Measurements from ENCODE around the gene SPEG. TPM values are rescaled to one million over a fixed set of nuclear protein-coding genes. Genes with fewer than 3 reads are reported as not detected.

SPEG gene
- total RNA-seq, 1 donor from 2014 or later: 5.6 TPM

DNA sequence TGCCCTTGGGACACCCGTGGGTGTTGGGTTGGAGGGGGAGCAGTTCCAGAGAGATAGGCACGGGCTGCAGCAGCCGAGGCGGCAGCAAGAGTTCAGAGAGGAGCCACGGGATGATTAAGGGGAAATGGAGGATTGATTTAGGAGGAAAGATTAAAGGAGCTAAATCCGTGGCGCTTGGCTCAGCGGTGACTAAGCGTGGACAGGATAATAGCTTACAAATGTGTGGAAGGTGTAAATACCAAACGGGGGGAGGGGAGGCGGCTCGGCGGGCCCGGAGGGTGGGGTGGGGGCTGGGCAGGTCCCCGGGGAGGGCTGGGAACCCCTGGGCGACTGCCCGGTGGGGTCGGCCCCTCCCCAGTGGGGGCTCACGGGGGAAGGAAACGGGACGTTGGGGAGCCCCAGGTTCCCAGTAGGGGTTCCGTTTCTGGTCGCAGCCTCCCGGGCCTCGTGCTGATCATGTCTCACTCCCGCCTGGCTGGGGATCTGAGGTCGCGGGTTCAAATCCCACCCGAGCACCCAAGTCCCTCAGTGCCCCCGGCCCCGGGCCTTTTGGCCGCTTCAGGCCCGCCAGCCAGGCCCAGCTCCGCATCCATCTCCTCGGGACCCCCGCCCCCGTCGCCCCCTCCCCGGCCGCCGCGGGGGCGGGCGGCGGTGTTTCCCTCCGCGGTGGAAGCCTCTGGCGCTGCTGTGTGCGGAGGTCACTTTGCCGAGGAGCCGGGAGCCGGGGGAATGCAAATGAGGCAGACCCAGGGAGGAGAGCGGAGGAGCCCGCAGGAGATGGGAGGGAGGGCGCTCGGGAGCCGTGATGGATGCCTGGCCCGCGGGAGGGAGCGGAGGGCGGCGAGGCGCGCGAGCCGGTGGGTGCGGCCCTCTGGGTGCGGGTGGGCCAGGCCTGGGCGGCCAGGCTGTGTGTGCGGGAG is 87.7 kb downstream of the SPEG start:
- DNase-seq (no peak), ATAC-seq (no peak)
- intact Hi-C loops (cut with DNase I): loop anchor here (10.0 kb wide), 1 partner anchor 118 kb away; no protein-coding TSS in a partner anchor
- Histone ChIP-seq H3K36me3 (no peaks in the 10 kb centered on the region), H3K4me3 (no peak overlapping the region), H3K27ac (no peak overlapping the region), H3K4me1 (peaks cover 10% of the 10 kb centered on the region), H3K9me3 (no peaks in the 10 kb centered on the region), H3K27me3 (peaks cover 93% of the 10 kb centered on the region)
- TF ChIP-seq, protein P1, sequence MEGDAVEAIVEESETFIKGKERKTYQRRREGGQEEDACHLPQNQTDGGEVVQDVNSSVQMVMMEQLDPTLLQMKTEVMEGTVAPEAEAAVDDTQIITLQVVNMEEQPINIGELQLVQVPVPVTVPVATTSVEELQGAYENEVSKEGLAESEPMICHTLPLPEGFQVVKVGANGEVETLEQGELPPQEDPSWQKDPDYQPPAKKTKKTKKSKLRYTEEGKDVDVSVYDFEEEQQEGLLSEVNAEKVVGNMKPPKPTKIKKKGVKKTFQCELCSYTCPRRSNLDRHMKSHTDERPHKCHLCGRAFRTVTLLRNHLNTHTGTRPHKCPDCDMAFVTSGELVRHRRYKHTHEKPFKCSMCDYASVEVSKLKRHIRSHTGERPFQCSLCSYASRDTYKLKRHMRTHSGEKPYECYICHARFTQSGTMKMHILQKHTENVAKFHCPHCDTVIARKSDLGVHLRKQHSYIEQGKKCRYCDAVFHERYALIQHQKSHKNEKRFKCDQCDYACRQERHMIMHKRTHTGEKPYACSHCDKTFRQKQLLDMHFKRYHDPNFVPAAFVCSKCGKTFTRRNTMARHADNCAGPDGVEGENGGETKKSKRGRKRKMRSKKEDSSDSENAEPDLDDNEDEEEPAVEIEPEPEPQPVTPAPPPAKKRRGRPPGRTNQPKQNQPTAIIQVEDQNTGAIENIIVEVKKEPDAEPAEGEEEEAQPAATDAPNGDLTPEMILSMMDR (IDR thresholded peaks at IDR 0.05): no peak

DNA sequence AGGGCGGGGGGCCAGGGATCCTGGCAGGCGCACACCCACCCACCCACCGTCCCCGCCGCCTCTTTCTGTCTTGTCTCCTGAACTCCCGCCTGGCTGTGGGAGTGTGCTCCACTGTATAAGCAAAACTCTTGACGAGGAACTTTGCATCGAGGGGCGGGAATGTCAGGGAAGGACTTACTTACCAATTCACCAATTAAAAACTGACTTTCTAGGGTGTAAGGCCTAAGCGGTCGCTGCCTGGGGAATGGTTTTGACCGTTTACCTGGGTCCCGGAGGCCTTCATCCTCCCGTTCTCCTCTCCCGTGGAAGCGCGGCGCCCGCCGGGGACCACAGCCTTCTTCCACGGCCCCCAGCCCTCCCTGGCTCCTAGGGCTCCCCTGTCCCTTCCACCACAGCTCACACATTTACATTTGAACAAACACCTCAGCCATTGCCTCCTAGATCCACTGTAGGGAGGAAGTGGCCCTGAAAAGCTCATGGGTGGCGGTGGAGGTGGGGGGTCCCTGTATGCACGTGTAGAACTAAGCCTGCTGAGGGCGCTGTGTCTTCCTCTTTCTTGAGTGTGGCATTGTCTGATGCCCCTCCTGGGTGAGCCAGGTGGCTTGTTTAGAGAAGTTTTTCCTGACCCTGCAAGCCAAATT is 88.5 kb downstream of the SPEG start:
- ATAC-seq (no peak), DNase-seq (no peak)
- H3K36me3 ChIP-seq: no peaks in the 10 kb centered on the region
- peaks cover 94% of the 10 kb centered on the region for H3K27me3 ChIP-seq
- H3K27ac ChIP-seq: no peak overlapping the region
- TF ChIP-seq, protein P1 (IDR thresholded peaks at IDR 0.05): no peak
- no peak overlapping the region for H3K4me3 ChIP-seq
- peaks cover 10% of the 10 kb centered on the region for H3K4me1 ChIP-seq
- intact Hi-C loops (cut with DNase I): loop anchor here (10.0 kb wide), 1 partner anchor 118 kb away; no protein-coding TSS in a partner anchor
- no peaks in the 10 kb centered on the region for H3K9me3 ChIP-seq

DNA sequence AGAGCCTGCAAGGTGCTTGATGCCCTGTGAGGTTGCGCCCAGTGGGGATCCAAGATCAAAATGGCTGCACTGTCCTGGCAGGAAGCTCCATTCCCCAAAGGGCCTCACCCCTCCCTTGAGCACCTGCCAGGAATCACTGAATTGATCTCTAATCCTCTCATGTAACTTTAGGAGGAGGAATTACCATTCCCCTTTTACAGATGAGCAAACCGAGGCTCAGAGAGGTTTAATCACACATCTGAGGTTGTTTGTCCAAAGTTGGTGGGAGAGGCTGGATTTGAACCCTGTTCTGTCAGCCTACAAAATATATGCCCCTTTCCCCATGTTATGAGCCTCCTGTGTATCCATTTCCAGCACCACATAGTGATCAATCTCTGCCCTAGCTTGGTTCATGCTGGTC is 90.2 kb downstream of the SPEG start:
- ATAC-seq (no peak), DNase-seq (no peak)
- Histone ChIP-seq H3K4me3 (no peak overlapping the region), H3K27ac (no peak overlapping the region), H3K27me3 (peaks cover 96% of the 10 kb centered on the region), H3K36me3 (no peaks in the 10 kb centered on the region), H3K9me3 (no peaks in the 10 kb centered on the region), H3K4me1 (peaks cover 10% of the 10 kb centered on the region)
- TF ChIP-seq, protein P1 (IDR thresholded peaks at IDR 0.05): no peak
- intact Hi-C loops (cut with DNase I): loop anchor here (10.0 kb wide), 1 partner anchor 120 kb away; no protein-coding TSS in a partner anchor

DNA sequence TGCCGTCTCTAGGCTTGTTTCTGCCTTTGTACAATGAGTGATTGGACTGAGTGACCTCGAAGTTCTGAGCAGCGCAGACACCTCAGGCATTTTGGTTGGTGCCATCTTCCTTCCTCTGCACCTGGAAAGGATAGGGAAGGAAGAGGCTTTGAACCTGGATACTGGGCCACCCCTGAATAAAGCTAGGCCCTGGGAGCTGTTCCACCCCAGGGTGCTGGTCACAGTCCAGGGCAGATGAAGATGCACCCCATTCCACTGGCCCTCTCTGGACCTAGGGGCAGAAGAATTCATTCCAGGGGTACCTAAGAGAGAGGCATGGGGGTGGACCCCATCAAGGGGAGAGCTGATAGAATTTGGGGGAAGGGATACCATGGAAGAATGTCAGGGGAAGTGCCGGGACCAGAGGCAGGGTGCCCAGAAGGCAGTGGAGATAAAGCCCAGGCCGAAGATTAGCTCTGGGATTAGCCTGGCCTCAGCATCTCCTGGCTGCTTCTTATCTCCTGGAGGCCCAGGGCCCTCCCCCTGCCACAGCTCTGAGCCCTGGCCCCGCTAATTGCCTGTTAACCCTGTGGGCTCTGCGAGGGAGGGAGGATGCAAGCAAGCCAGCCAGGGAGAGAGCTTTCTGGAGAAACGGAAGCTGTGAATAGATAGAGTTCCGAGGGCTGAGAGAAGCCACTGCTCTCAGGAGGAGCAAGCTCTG is 91.0 kb downstream of the SPEG start:
- ATAC-seq (no peak), DNase-seq (no peak)
- Histone ChIP-seq H3K4me3 (no peak overlapping the region), H3K27me3 (peaks cover 91% of the 10 kb centered on the region), H3K9me3 (no peaks in the 10 kb centered on the region), H3K27ac (no peak overlapping the region), H3K4me1 (peaks cover 10% of the 10 kb centered on the region), H3K36me3 (no peaks in the 10 kb centered on the region)
- intact Hi-C loops (cut with DNase I): loop anchor here (10.0 kb wide), 1 partner anchor 121 kb away; no protein-coding TSS in a partner anchor
- TF ChIP-seq, protein P1 (IDR thresholded peaks at IDR 0.05): no peak

DNA sequence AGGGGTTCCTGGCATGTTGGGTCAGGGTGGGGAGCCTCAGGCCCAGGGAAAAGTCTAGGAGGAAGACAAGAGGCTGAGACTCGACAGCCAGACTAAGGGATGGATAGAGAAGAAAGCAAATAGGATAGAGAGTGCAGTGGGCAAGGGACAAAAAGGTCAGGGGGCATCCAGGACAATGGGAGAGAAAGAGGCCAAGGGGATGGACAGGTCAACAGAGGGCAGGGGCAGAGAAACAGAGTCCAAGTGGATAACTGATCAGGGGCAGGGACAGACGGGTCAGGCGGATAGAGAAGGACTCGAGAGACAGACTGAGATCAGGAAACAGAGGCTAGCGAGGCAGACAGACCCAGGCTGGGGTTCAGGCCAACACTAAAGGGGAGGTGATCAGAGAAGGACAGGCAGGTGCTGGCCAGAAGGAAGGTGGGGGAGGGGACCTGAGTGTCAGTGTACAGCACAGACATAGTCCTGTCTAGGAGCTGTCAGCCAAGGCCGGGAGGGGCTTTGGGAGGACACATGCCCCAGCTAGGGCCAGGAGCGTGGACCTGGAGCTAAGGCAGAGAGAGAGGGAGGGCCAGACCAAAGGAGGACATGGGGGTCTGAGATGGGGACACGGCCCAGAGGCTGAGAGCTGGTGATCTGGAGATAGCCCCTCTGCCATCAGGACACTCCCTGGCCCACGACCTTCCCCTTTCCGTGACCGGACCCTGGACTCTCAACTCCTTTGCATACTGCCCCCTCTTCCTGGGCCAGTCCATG is 91.9 kb downstream of the SPEG start:
- no peaks in the 10 kb centered on the region for H3K36me3 ChIP-seq
- H3K4me1 ChIP-seq: peaks cover 10% of the 10 kb centered on the region
- H3K27me3 ChIP-seq: peaks cover 83% of the 10 kb centered on the region
- no peaks in the 10 kb centered on the region for H3K9me3 ChIP-seq
- no peak overlapping the region for H3K27ac ChIP-seq
- no peak overlapping the region for H3K4me3 ChIP-seq
- ATAC-seq: no peak
- TF ChIP-seq, protein P1 (IDR thresholded peaks at IDR 0.05): no peak
- intact Hi-C loops (cut with DNase I): loop anchor here (10.0 kb wide), 1 partner anchor 122 kb away; no protein-coding TSS in a partner anchor
- DNase-seq: no peak
